Measurements from ENCODE around the gene MAPKAP1.

MAPKAP1 gene

GRCh38 chr9:125540497-125540896, 166.5 kb downstream of the MAPKAP1 start:
- no peak for TF ChIP-seq POLR2AphosphoS5 (IDR thresholded peaks at IDR 0.05; ENCODE audit: low read depth, low read length)
- no peak for TF ChIP-seq TAF1 (IDR thresholded peaks at IDR 0.05; ENCODE audit: borderline replicate concordance, insufficient read depth, low read length)
- no peak for TF ChIP-seq FOXP2 (optimal IDR thresholded peaks at IDR 0.05; ENCODE audit: borderline replicate concordance, extremely low read depth, extremely low read length, insufficient read depth)
- TF ChIP-seq SIN3A (IDR thresholded peaks at IDR 0.05; ENCODE audit: borderline replicate concordance, insufficient read depth, low read length) = no peak
- no peak for TF ChIP-seq REST (IDR thresholded peaks at IDR 0.05; ENCODE audit: insufficient read depth in 1 of 2, low read depth in 2 of 2, low read length in 2 of 2)

GRCh38 chr9:125538092-125538473, 168.9 kb downstream of the MAPKAP1 start:
- TF ChIP-seq SIN3A (IDR thresholded peaks at IDR 0.05; ENCODE audit: borderline replicate concordance, insufficient read depth, low read length) = no peak
- no peak for TF ChIP-seq FOXP2 (optimal IDR thresholded peaks at IDR 0.05; ENCODE audit: borderline replicate concordance, extremely low read depth, extremely low read length, insufficient read depth)
- no peak for TF ChIP-seq TAF1 (IDR thresholded peaks at IDR 0.05; ENCODE audit: borderline replicate concordance, insufficient read depth, low read length)
- TF ChIP-seq POLR2AphosphoS5 (IDR thresholded peaks at IDR 0.05; ENCODE audit: low read depth, low read length) = no peak
- no peak for TF ChIP-seq REST (IDR thresholded peaks at IDR 0.05; ENCODE audit: insufficient read depth in 1 of 2, low read depth in 2 of 2, low read length in 2 of 2)

GRCh38 chr9:125537442-125538091, 169.4 kb downstream of the MAPKAP1 start:
- TF ChIP-seq POLR2AphosphoS5 (IDR thresholded peaks at IDR 0.05; ENCODE audit: low read depth, low read length) = no peak
- no peak for TF ChIP-seq TAF1 (IDR thresholded peaks at IDR 0.05; ENCODE audit: borderline replicate concordance, insufficient read depth, low read length)
- TF ChIP-seq REST (IDR thresholded peaks at IDR 0.05; ENCODE audit: insufficient read depth in 1 of 2, low read depth in 2 of 2, low read length in 2 of 2) = no peak
- no peak for TF ChIP-seq FOXP2 (optimal IDR thresholded peaks at IDR 0.05; ENCODE audit: borderline replicate concordance, extremely low read depth, extremely low read length, insufficient read depth)
- TF ChIP-seq SIN3A (IDR thresholded peaks at IDR 0.05; ENCODE audit: borderline replicate concordance, insufficient read depth, low read length) = no peak

- no peak for TF ChIP-seq TAF1 (IDR thresholded peaks at IDR 0.05; ENCODE audit: borderline replicate concordance, insufficient read depth, low read length)
- no peak for TF ChIP-seq POLR2AphosphoS5 (IDR thresholded peaks at IDR 0.05; ENCODE audit: low read depth, low read length)
Measured at GRCh38 chr9:125536776-125537175, 170.2 kb downstream of the MAPKAP1 start.

GRCh38 chr9:125536167-125536772, 170.7 kb downstream of the MAPKAP1 start:
- no peak for TF ChIP-seq TAF1 (IDR thresholded peaks at IDR 0.05; ENCODE audit: borderline replicate concordance, insufficient read depth, low read length)
- no peak for TF ChIP-seq SIN3A (IDR thresholded peaks at IDR 0.05; ENCODE audit: borderline replicate concordance, insufficient read depth, low read length)
- no peak for TF ChIP-seq POLR2AphosphoS5 (IDR thresholded peaks at IDR 0.05; ENCODE audit: low read depth, low read length)
- no peak for TF ChIP-seq FOXP2 (optimal IDR thresholded peaks at IDR 0.05; ENCODE audit: borderline replicate concordance, extremely low read depth, extremely low read length, insufficient read depth)
- no peak for TF ChIP-seq REST (IDR thresholded peaks at IDR 0.05; ENCODE audit: insufficient read depth in 1 of 2, low read depth in 2 of 2, low read length in 2 of 2)
